ENCODE measurements around the gene TAAR6. TPM values are rescaled to one million over a fixed set of nuclear protein-coding genes. Genes with fewer than 3 reads are reported as not detected.

The TAAR6 gene
- total and polyA plus RNA-seq, 2 of the 4 experiments (the other 2 are of a cell fraction), result not detected

- TF ChIP-seq CEBPB (IDR thresholded peaks at IDR 0.05; ENCODE audit: low read depth, low read length), result no peak
- no peak for TF ChIP-seq MXI1 (IDR thresholded peaks at IDR 0.05; ENCODE audit: borderline replicate concordance, low read depth, low read length)
- TF ChIP-seq MAZ (IDR thresholded peaks at IDR 0.05; ENCODE audit: borderline replicate concordance, low read depth, low read length), result no peak
- TF ChIP-seq POLR2A (IDR thresholded peaks at IDR 0.05; ENCODE audit: low read depth, low read length), result no peak
- TF ChIP-seq USF2 (IDR thresholded peaks at IDR 0.05; ENCODE audit: low read depth, low read length), result no peak
- TF ChIP-seq CTCF (conservative IDR thresholded peaks at IDR 0.05; ENCODE audit: low read depth, low read length), result no peak
- no peak for TF ChIP-seq SMC3 (IDR thresholded peaks at IDR 0.05; ENCODE audit: low read depth, low read length)
- TF ChIP-seq MAFK (IDR thresholded peaks at IDR 0.05; ENCODE audit: low read depth, low read length), result no peak
- no peak for TF ChIP-seq RCOR1 (IDR thresholded peaks at IDR 0.05; ENCODE audit: insufficient replicate concordance, low read length)
- TF ChIP-seq ELK1 (IDR thresholded peaks at IDR 0.05; ENCODE audit: borderline replicate concordance, low read depth, low read length), result no peak
- Histone ChIP-seq H3K4me2 (ENCODE audit: low read depth, low read length) (no peak overlapping the region), H3K9me3 (ENCODE audit: control insufficient read depth, insufficient read depth, low read length) (no peaks in the 10 kb centered on the region), H4K8ac (ENCODE audit: low read depth in 2 of 2, low read length in 2 of 2) (no peak overlapping the region), H4K5ac (ENCODE audit: low read depth, low read length) (no peak overlapping the region), H3K9ac (ENCODE audit: low read depth, low read length) (no peak overlapping the region), H3K27ac (ENCODE audit: insufficient read depth, low read length) (no peak overlapping the region), H3K9me1 (ENCODE audit: insufficient read depth, low read length) (no peaks in the 10 kb centered on the region), H3K4me3 (ENCODE audit: insufficient read depth, low read depth, low read length) (no peak overlapping the region), H3K79me1 (ENCODE audit: low read depth in 1 of 2, low read length in 2 of 2) (no peaks in the 10 kb centered on the region), H3K36me3 (ENCODE audit: control insufficient read depth, insufficient read depth, low read length) (no peaks in the 10 kb centered on the region), H2AK5ac (ENCODE audit: low read depth, low read length) (no peak overlapping the region), H3K4me1 (ENCODE audit: control insufficient read depth, insufficient read depth, low read length) (no peaks in the 10 kb centered on the region), H2BK5ac (ENCODE audit: low read depth, low read length, poor library complexity, severe bottlenecking) (no peak overlapping the region), H3K4ac (ENCODE audit: low read depth, low read length) (no peak overlapping the region), H4K91ac (ENCODE audit: insufficient read depth, low read depth, low read length) (no peak overlapping the region), H2BK120ac (ENCODE audit: low read depth, low read length) (no peak overlapping the region), H3K18ac (ENCODE audit: low read depth, low read length) (no peak overlapping the region), H3K27me3 (ENCODE audit: control insufficient read depth, insufficient read depth, low read length) (peaks cover 37% of the 10 kb centered on the region), H4K20me1 (ENCODE audit: insufficient read depth, low read length) (no peaks in the 10 kb centered on the region), H3K56ac (ENCODE audit: extremely low read depth, insufficient read depth, low read length) (no peak overlapping the region), H3K14ac (replicated peaks; ENCODE audit: low read depth, low read length) (no peak overlapping the region), H2AK9ac (replicated peaks; ENCODE audit: low read depth, low read length, poor library complexity) (no peak overlapping the region), H2BK15ac (ENCODE audit: low read depth, low read length) (no peak overlapping the region), H2BK20ac (ENCODE audit: low read depth, low read length) (no peak overlapping the region), H3K23ac (ENCODE audit: low read depth, low read length) (no peak overlapping the region), H2AFZ (replicated peaks; ENCODE audit: low read length, poor library complexity) (no peak overlapping the region)
- no CpG with 5 or more reads among the region's 6 CpGs for WGBS, 2 experiments (ENCODE audit: extremely low coverage in 2 of 2, insufficient read length in 1 of 2)
- in situ Hi-C loops (cut with MboI; ENCODE audit: low sequenced_read_pairs), result no loop called here
- no peak for ATAC-seq (ENCODE audit: low read depth)
- dilution Hi-C loops (cut with HindIII; ENCODE audit: low sequenced_read_pairs, unreplicated experiment), result no loop called here
- ChIA-PET CTCF (no interaction called here), POLR2A (ENCODE audit: unreplicated experiment) (no interaction called here)
- no peak for DNase-seq
- BruUV-seq (replicated peaks), result no TSS peak
- intact Hi-C loops (cut with micrococcal nuclease), result no loop called here
Measured at GRCh38 chr6:132596201-132596600, 26.1 kb downstream of the TAAR6 start.
